GM18517 (cell line): ENCODE results near the gene ENTPD6.
A peak's percentile ranks its signal among the peaks of the same experiment; 100 is the strongest.
"Not testable (repeated sequence)": the region's sequence is repeated elsewhere in the genome, so short reads cannot be mapped to it uniquely, and the experiment has no call there.

ENCODE experiments used
- ATAC-seq: cut with Tn5 transposase; IDR thresholded peaks from one replicate; pipeline ENCODE4 v1.9.1; 2021; ENCODE audit warnings: mild to moderate bottlenecking, moderate library complexity; ENCODE audit not compliant: unreplicated experiment

Gene ENTPD6

GRCh38 chr20:25240851-25241658 lies 45.5 kb downstream of the ENTPD6 start:
- not testable (repeated sequence) for ATAC-seq

GRCh38 chr20:25241659-25241955 lies 46.1 kb downstream of the ENTPD6 start:
- ATAC-seq, result not testable (repeated sequence)

DNA sequence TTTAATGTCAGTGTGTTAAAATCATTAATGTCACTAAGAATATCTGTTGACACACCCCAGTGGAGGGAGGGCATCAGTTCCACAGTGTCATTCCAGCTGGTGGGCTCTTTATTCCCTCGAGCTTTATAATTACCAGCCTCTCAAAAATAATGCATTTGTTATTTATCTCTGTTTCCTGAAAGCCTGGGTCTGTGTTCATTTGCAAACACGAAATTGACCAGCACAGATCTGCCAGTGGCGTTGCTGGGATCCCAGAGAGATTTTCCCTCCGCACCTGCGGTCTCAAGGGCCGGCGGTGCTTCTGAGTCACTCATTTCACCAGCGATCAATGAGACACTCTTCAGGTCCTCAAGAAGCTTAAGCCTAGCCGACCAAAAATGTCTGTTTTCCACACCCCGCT lies 46.7 kb downstream of the ENTPD6 start:
- no peak for ATAC-seq

GRCh38 chr20:25243416-25243979 lies 48.0 kb downstream of the ENTPD6 start:
- no peak for ATAC-seq

GRCh38 chr20:25244976-25245375 lies 49.5 kb downstream of the ENTPD6 start:
- ATAC-seq, result no peak

DNA sequence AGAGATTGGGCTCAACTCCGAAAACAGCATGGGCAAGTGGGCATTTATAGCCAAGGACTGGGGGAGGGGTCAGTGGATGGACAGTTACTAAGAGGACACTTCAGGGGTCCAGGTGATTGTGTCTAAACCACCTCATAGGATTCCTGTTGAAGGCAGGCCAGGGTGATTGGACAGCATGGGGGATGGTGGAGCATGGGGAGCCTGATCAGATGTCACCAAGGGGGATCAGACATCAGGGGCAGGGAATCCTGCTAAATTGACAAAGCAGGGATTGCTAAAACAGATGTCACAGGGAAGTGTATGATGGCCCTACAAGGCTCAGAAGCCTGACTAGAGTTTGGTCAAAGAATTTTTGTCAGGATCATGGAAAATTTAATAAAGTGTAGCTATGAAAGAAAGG lies 49.9 kb downstream of the ENTPD6 start:
- ATAC-seq, result no peak

DNA sequence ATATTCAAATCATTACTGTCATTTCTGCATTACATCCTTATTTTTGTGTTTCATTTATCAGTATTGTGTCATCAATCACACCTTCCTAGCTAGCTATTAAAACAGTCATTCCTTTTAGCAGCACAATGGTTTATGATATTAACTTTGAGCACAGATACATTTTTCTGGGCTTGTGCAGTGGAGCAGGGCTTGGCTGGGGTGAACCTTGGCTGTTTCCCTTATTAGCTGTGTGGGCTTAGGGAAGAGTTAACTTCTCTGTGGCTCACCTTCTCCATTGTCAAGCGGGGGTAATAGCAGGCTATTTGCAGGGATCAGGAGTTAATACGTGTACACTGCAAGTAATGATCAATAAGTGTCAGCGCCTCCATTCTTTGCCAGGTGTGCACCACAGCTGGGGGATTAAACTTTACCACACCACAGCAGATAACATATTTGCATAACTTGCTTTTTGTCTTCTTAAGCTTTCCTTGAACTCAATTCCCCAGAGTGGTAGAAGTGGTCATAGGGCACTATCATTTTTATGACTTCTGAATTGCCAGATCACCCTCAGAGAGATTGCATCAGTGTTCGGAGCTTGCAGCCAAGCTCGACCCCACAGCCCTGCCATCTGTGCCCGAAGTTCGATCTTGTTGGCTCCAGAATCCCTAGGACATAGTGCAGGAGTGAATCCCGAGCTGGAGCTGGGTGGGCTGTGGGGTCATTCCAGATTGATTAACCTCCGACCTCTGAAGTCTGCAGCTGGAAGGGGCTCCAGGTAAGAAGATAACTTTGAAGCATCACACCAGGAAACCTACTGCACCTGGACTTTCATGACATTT lies 50.9 kb downstream of the ENTPD6 start:
- peak; percentile 39 for ATAC-seq

GRCh38 chr20:25247000-25247517 lies 51.5 kb downstream of the ENTPD6 start:
- no peak for ATAC-seq

- ATAC-seq, result peak; percentile 32
These were observed 52.0 kb downstream of the ENTPD6 start for GRCh38 chr20:25247518-25247955.

- peak; percentile 69 for ATAC-seq
These were observed 52.7 kb downstream of the ENTPD6 start, which contains the start of gene PYGB for GRCh38 chr20:25247956-25248785. TSS of gene PYGB (plus strand) at chr20:25248085. CDS start at chr20:25248179, 94 bp downstream.

DNA sequence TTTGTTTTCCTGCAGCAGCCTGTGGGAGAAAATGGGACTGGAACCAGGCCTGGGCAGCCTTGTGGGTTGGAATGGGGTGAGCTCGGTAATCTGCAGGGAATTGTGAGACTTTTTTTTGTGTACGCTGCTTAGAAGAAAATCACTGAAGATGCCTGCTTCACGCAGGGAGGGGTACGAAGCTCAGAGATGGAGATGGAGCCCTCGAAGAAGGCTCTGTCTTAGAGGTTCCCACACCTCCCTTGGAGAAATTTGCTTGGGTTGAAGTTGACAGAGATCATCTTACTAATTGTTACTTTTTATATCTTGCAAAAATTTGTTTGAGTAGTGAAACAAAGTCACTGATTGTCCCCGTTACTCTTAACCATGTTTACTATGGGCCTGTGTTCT lies 53.3 kb downstream of the ENTPD6 start:
- no peak for ATAC-seq

GRCh38 chr20:25249198-25249931 lies 53.9 kb downstream of the ENTPD6 start:
- ATAC-seq, result no peak

DNA sequence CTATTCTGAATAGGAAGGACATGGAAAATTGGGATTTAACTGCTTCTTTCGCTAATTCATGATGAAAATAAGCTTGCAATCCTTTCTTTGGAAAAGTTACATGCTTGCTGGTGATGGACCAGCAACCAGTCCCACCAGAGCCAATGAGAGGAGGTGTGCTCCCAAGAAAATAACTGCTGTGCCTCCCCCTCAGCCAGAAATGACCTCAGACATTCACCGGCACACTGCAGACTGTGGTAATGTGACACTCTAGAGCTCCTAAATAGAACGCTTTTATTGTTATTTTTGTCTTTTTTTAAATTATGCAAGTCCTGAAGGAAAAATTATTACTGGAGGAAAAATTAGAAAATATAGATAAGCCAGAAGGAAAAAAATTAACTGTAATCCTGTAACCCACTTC lies 55.0 kb downstream of the ENTPD6 start:
- ATAC-seq, result no peak

DNA sequence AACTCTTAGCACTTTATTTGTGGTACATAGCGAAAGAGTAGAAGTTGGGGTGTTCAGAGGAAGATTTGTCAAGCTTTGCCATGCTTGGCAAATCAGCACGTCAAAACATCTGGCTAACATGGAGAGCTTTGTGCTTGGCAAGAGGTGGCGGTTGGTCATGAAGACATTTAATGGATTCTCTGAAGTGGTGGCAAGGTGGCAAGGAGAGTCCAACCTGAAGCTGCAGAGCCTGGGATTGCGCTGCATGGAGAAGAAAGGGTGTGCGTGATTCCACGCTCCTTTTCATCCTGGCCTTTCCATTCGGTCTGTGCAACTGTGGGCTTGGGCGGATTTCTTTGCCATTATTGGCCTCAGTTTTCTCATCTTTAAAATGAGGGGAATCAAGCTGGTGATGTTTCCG lies 55.5 kb downstream of the ENTPD6 start:
- no peak for ATAC-seq

DNA sequence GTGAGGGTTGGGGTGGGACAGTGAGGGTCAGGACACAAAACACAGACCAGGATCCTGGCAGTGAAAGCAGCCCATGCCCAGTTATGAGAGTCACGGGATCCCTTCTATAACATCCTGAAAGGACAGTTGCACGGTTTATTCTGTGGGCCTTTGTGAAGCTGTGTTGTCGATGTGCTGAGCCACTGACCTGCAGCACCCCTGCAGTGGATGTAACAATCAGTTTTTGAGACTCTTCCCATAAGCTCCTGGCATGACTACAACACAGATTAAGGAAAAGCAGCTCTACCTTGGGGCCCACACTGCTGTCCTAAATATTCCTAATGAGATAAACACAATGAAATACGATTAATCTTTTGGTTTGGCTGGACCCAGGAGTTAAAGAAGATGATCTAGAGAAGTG lies 56.0 kb downstream of the ENTPD6 start:
- no peak for ATAC-seq

GRCh38 chr20:25252230-25252651 lies 56.7 kb downstream of the ENTPD6 start:
- no peak for ATAC-seq

GRCh38 chr20:25252686-25253421 lies 57.3 kb downstream of the ENTPD6 start:
- ATAC-seq, result no peak

GRCh38 chr20:25253606-25254275 lies 58.2 kb downstream of the ENTPD6 start:
- no peak for ATAC-seq

DNA sequence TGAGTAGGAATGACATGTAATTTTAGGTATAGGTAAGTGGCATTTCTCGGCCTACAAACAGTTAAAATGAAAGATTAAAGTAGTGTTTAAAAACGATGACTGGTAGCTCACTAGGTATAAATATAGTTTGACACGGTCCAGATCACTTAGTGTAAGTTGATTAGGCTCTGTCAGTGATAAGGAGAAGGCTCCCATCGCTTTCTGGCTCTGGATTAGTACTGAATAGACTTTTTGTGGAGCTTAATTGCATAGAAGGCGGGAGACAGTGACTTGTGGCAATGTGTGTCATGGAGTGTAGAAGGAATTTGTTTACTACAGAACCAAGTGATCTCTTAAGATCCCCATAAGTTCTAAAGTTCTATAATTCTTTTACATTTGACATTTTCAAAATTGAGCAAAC lies 59.1 kb downstream of the ENTPD6 start:
- no peak for ATAC-seq
